GM19099 (cell line): ENCODE measurements around the gene GPR55.
A peak's percentile ranks its signal among the peaks of the same experiment; 100 is the strongest.

Experiments
- POLR2A ChIP-seq: IDR thresholded peaks from 3 replicates; pipeline ENCODE4 v1.6.1; 2011; ENCODE audit warnings: low read depth; ENCODE audit not compliant: insufficient read length; ENCODE audit errors: extremely low read depth

Gene GPR55

GRCh38 chr2:230930928-230931555, 6.0 kb upstream of the GPR55 start:
- no peak for TF ChIP-seq POLR2A

- no peak for TF ChIP-seq POLR2A
Observed at GRCh38 chr2:230930149-230930780, 5.2 kb upstream of the GPR55 start.

- no peak for TF ChIP-seq POLR2A
Observed at GRCh38 chr2:230929381-230930148, 4.5 kb upstream of the GPR55 start.

- TF ChIP-seq POLR2A: no peak
Observed at GRCh38 chr2:230928701-230929380, 3.8 kb upstream of the GPR55 start.

GRCh38 chr2:230927711-230928341, 2.8 kb upstream of the GPR55 start:
- no peak for TF ChIP-seq POLR2A

GRCh38 chr2:230925879-230926765, 1.1 kb upstream of the GPR55 start:
- TF ChIP-seq POLR2A: no peak

- no peak for TF ChIP-seq POLR2A
Observed at GRCh38 chr2:230925443-230925878, 419 bp upstream of the GPR55 start.

- no peak for TF ChIP-seq POLR2A
Observed at GRCh38 chr2:230924092-230924469, 961 bp downstream of the GPR55 start.

- TF ChIP-seq POLR2A: peak; percentile 25
Observed at GRCh38 chr2:230922951-230923717, 1.9 kb downstream of the GPR55 start.

GRCh38 chr2:230921806-230922595, 3.0 kb downstream of the GPR55 start:
- TF ChIP-seq POLR2A: no peak

- TF ChIP-seq POLR2A: no peak
Observed at GRCh38 chr2:230920167-230920566, 4.9 kb downstream of the GPR55 start.

GRCh38 chr2:230919681-230920080, 5.4 kb downstream of the GPR55 start:
- no peak for TF ChIP-seq POLR2A
